Parathyroid adenoma (tissue), 2 donors: ENCODE data around the gene TTC39C.

Experiments used
- H2AFZ ChIP-seq: fragments of 300-600 bp; sonication (generic); one replicate; pipeline ENCODE4 v1.7.0; 2017; ENCODE audit warnings: antibody characterized with exemption, mild to moderate bottlenecking
- H3K27ac ChIP-seq: fragments of 300-600 bp; sonication (generic); one replicate; pipeline ENCODE4 v1.7.0; 2017
- H3K27me3 ChIP-seq: fragments of 300-600 bp; sonication (generic); one replicate; pipeline ENCODE4 v1.7.0; 2017; ENCODE audit warnings: low read length; ENCODE audit not compliant: control insufficient read depth, insufficient read depth
- H3K36me3 ChIP-seq: fragments of 300-600 bp; sonication (generic); one replicate; pipeline ENCODE4 v1.7.0; 2017; ENCODE audit warnings: low read length; ENCODE audit not compliant: control insufficient read depth, insufficient read depth
- H3K4me1 ChIP-seq: fragments of 300-600 bp; sonication (generic); one replicate; pipeline ENCODE4 v1.7.0; 2017; ENCODE audit warnings: control low read depth
- H3K4me2 ChIP-seq: fragments of 300-600 bp; sonication (generic); one replicate; pipeline ENCODE4 v1.7.0; 2017; ENCODE audit warnings: low read length
- H3K4me3 ChIP-seq: fragments of 300-600 bp; sonication (generic); one replicate; pipeline ENCODE4 v1.7.0; 2017; ENCODE audit warnings: low read depth, low read length
- H3K79me2 ChIP-seq: fragments of 300-600 bp; sonication (generic); one replicate; pipeline ENCODE4 v1.7.0; 2017; ENCODE audit warnings: control low read depth
- H3K9ac ChIP-seq: fragments of 300-600 bp; sonication (generic); one replicate; pipeline ENCODE4 v1.7.0; 2017; ENCODE audit warnings: mild to moderate bottlenecking
- H3K9me3 ChIP-seq: fragments of 300-600 bp; sonication (generic); one replicate; pipeline ENCODE4 v1.7.0; 2017; ENCODE audit warnings: low read length; ENCODE audit not compliant: control insufficient read depth
- CTCF ChIP-seq: fragments of 300-600 bp; sonication (generic); IDR thresholded peaks from one replicate; pipeline ENCODE4 v1.7.0; 2017; ENCODE audit warnings: antibody characterized with exemption, mild to moderate bottlenecking
- donor health status: primary hyperparathyroidism.

The TTC39C gene

GRCh38 chr18:24003903-24004640 lies 10.5 kb upstream of the TTC39C start:
- Histone ChIP-seq H3K9ac (no peak overlapping the region), H3K79me2 (no peaks in the 10 kb centered on the region), H3K4me3 (no peak overlapping the region), H3K36me3 (no peaks in the 10 kb centered on the region), H3K4me1 (no peaks in the 10 kb centered on the region), H3K27ac (no peak overlapping the region), H3K4me2 (no peak overlapping the region), H3K27me3 (no peaks in the 10 kb centered on the region), H2AFZ (no peak overlapping the region), H3K9me3 (no peaks in the 10 kb centered on the region)
- TF ChIP-seq CTCF = no peak

GRCh38 chr18:24006712-24007313 lies 7.7 kb upstream of the TTC39C start:
- no peaks in the 10 kb centered on the region for H3K9me3 ChIP-seq
- H3K79me2 ChIP-seq = no peaks in the 10 kb centered on the region
- H3K36me3 ChIP-seq = no peaks in the 10 kb centered on the region
- H3K4me3 ChIP-seq = no peak overlapping the region
- H3K4me2 ChIP-seq = no peak overlapping the region
- no peaks in the 10 kb centered on the region for H3K4me1 ChIP-seq
- no peak for TF ChIP-seq CTCF
- no peak overlapping the region for H3K9ac ChIP-seq
- H3K27ac ChIP-seq = no peak overlapping the region
- H3K27me3 ChIP-seq = no peaks in the 10 kb centered on the region
- H2AFZ ChIP-seq = no peak overlapping the region

GRCh38 chr18:24009246-24009645 lies 5.3 kb upstream of the TTC39C start:
- Histone ChIP-seq H3K9me3 (no peaks in the 10 kb centered on the region), H3K4me1 (no peaks in the 10 kb centered on the region), H3K4me3 (no peak overlapping the region), H3K79me2 (no peaks in the 10 kb centered on the region), H3K27me3 (no peaks in the 10 kb centered on the region), H3K27ac (no peak overlapping the region), H3K9ac (no peak overlapping the region), H3K36me3 (no peaks in the 10 kb centered on the region), H2AFZ (no peak overlapping the region), H3K4me2 (no peak overlapping the region)
- no peak for TF ChIP-seq CTCF

GRCh38 chr18:24009651-24010333 lies 4.8 kb upstream of the TTC39C start:
- Histone ChIP-seq H3K4me2 (no peak overlapping the region), H3K9ac (no peak overlapping the region), H3K79me2 (no peaks in the 10 kb centered on the region), H3K4me3 (no peak overlapping the region), H3K27ac (no peak overlapping the region), H2AFZ (no peak overlapping the region), H3K4me1 (no peaks in the 10 kb centered on the region), H3K27me3 (no peaks in the 10 kb centered on the region), H3K36me3 (no peaks in the 10 kb centered on the region), H3K9me3 (no peaks in the 10 kb centered on the region)
- TF ChIP-seq CTCF = no peak
